Inferior parietal cortex (tissue), 1 donor: ENCODE measurements around the gene LRRC61.
"Not testable (repeated sequence)": the region's sequence is repeated elsewhere in the genome, so short reads cannot be mapped to it uniquely, and the experiment has no call there.

Experiments
- DNase-seq: peaks from one replicate; pipeline ENCODE4 v3.0.0-alpha.2; 2016; ENCODE audit errors: extremely low spot score

LRRC61 gene, protein sequence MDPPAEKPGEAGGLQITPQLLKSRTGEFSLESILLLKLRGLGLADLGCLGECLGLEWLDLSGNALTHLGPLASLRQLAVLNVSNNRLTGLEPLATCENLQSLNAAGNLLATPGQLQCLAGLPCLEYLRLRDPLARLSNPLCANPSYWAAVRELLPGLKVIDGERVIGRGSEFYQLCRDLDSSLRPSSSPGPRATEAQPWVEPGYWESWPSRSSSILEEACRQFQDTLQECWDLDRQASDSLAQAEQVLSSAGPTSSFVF

GRCh38 chr7:150322833-150323681, at the start of gene LRRC61, which contains the start of gene ACTR3C:
Gene LRRC61, plus strand, starts transcription at chr7:150323355. Its CDS starts 13,507 bp downstream, at chr7:150336862.
Gene ACTR3C, minus strand, starts transcription at chr7:150323545. Its CDS starts 28,249 bp downstream, at chr7:150295296.
- DNase-seq = peak; percentile 32

DNA sequence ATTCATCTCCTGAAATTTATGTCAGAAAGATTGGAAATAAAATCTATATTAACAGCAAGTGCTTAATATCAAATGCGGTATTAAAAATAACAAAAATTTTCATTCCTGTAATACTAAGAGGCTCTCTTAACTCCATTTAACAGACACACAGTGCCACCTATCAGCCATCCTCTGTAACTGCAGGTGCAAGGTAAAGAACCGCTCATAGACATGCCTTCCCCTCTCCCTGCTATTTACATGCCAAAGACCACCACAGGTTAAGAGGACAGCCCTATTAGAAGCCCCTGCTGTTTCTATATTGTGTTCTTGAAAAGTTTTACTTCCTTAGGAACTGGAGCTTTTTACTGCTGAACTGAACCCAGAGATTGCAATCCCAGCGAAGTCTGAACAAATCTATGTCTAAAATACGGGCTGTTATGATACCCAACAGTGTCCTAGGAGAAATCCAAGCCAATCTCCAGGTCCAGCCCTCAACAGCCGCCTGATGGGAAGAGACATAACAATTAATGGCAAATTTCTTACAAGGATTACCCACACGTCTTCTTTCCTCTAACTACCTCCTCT, 46.9 kb upstream of the LRRC61 start:
- DNase-seq = peak; percentile 68

GRCh38 chr7:150278383-150278782, 44.8 kb upstream of the LRRC61 start:
- not testable (repeated sequence) for DNase-seq

DNA sequence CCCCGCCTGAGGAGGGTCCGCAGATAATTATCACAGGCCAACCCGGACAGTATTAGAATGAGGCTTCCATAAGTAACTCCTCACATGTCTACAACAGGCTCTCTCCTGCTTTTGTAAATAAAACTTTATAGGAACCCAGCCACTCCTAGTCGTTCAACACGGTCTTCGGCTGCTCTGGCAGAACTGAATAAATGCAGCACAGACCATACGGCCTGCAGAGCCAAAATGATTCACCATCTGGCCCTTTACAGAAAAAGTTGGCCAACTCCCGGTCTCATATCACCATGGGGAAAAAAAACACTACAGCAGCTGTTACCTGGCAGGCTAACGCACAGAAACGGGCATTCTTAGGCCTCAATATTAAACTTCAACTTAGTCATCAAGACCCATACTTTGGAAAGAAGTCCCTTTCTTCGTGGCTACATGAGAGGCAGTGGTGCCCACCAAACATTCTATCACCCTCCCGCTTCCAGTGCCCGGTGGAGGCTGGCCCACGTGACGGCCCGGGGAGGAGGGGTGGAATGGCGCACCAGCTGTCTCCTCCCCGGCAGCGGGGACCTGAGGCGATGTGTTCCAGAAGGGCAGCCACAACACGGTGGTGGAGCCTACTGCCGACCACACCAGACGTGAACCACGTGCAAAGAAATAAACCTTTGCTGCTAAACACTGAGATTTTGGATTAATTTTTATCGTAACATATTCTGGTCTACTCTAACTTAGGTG, 41.3 kb upstream of the LRRC61 start:
- DNase-seq = not testable (repeated sequence)

- DNase-seq = not testable (repeated sequence)
These were observed 40.0 kb upstream of the LRRC61 start for GRCh38 chr7:150283111-150283510.

DNA sequence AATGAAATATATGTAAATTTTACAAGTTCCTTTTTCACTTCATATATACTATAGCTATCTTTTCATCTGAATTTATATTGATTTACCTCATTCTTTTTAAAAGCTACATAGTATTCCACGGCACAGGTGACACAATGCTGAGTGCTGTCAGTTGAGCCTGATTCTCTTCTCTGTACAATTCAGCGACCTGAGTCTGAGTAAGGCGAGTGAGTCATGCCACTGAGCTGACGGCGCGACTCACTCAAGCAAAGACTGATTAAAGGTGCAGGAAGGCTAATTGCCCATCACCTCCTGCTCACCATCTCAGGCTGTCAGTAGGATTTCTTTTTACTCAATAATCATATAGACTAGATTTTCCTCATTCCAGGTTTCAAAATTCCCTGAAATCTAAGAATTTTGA, 39.5 kb upstream of the LRRC61 start:
- not testable (repeated sequence) for DNase-seq

DNA sequence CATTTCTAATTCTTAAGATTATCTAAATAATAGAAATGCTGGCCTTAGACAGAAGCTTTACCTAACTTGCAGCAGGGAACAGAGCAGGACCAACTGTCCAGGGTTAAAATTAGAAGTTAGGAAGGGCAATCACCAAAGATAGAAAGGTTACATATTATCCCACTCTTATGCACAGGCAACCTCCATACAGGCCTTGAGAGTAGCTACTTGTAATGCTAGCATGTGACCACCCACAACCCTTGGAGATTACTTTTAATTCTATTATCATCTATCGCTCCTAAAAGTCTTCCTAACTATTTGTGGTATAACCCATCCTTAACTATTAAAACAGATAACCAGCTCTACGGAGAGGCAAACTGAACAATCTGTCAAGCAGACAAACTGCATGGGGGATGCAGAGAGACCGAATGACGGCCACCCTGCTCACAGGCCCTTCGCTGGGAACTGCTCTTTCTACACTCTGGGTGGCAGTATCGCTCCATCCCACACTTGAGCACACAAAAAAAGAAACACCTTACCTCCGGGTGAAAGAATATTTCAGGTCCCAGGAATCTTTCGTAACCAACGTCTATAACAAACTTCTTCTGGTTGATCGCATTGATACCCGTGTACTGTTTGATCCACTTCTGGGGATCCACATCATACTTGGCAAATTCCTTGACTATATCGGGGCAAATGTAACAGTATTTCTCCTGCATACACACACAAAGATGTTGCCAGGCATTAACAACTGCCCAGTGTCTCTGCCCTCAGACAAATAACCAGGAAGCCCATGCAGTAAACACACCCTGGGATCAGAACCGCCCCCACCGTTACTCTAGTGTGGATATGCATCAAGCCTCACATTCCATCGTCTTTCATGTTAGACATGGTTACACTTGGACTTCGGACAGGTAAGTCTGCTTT, 37.1 kb upstream of the LRRC61 start:
- peak; percentile 28 for DNase-seq

DNA sequence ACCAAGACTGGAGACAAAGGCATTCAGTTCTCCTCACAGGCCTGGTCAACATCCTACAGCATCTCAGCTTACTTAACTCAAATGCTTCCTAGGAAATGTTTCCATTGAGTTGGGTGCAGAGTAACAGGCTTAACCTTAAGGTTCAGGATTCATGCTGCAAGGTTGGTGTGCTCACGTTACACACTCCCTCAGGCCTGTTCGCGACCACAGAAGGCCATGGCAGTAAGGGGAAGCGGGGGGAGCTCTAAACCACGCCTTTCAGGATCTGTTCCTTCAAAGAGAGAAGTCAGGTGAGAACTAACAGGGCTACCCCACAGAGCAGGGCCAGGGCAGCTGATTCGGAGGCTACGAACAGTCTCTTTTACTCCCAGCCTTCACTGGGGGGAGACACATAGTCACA, 35.3 kb upstream of the LRRC61 start:
- not testable (repeated sequence) for DNase-seq

- DNase-seq = not testable (repeated sequence)
These were observed 34.3 kb upstream of the LRRC61 start for GRCh38 chr7:150288816-150289215.

DNA sequence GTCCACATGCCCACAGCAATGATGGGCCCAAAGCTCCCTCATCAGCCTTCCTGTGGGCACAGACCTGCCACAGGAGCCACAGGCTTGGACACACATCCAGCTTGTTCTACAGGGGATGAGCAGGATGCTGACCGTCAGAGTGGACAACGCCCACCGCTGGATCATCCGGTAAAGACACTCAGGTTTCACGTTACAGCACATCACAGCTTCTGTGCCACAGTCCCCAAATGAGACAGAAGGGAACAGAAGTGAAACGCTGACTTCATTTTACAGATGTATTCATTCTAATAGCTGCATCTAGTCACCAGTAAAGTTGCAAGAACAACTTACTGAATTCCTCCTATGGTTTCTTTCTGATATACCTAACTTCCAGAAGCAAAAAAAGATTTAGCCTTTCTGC, 32.8 kb upstream of the LRRC61 start:
- not testable (repeated sequence) for DNase-seq

DNA sequence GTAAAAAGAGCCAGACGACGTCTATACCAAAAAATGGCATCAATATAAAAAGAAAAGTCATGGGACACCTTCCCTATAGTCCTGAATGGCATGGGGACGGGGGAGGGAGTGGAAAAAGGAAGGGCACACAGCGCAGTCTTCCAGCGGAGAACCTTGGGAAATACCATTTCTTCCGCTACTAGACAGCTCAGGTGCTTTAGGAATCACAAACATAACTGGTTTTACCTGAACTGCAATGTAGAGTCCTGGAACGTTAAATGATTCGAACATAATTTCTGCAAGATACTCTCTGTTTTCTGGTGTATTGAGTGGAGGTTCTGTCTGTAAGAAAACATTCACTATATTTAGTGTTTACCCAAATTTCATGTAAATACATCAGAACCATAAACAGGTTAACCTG, 28.1 kb upstream of the LRRC61 start:
- not testable (repeated sequence) for DNase-seq

GRCh38 chr7:150295614-150296013, 27.5 kb upstream of the LRRC61 start:
- DNase-seq = not testable (repeated sequence)

DNA sequence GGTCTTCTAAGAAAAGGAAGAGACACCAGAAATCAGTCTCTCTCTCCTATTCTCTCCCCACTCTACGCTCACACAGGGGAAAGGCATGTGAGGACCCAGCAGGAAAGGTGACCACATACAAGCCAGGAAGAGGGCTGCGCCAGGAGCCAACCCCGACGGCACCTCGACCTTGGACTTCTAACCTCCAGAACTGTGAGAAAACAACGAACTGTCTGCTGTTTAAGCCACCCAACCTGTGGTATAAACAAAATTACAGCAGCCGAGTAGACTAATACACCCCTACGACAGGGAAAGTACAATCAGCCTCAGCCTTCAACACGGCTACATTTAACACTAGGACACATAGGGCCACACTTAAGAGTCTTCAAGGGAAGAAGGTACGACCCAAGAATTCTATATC, 26.4 kb upstream of the LRRC61 start:
- DNase-seq = not testable (repeated sequence)

- DNase-seq = not testable (repeated sequence)
These were observed 25.2 kb upstream of the LRRC61 start for GRCh38 chr7:150297978-150298377.

DNA sequence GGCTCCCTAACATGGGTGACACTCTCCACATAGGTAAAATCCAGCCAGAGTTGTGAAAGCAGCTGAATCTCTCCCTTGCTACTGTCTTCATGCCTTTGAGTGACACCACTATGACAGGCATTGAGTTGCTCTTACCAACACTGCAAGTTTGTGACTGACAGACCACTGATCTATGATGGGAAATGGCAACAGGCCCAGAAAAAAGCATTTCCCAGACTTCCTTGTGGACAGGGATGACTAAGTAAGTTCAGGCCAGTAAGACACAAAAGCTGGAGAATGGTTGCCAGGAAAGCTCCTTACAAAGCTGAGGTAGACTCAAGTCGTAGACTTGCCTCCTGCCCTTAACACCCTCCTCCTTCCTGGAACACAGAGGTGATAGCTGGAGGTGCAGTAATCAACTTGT, 20.2 kb upstream of the LRRC61 start:
- not testable (repeated sequence) for DNase-seq

GRCh38 chr7:150304499-150305258, 18.5 kb upstream of the LRRC61 start:
- DNase-seq = not testable (repeated sequence)

DNA sequence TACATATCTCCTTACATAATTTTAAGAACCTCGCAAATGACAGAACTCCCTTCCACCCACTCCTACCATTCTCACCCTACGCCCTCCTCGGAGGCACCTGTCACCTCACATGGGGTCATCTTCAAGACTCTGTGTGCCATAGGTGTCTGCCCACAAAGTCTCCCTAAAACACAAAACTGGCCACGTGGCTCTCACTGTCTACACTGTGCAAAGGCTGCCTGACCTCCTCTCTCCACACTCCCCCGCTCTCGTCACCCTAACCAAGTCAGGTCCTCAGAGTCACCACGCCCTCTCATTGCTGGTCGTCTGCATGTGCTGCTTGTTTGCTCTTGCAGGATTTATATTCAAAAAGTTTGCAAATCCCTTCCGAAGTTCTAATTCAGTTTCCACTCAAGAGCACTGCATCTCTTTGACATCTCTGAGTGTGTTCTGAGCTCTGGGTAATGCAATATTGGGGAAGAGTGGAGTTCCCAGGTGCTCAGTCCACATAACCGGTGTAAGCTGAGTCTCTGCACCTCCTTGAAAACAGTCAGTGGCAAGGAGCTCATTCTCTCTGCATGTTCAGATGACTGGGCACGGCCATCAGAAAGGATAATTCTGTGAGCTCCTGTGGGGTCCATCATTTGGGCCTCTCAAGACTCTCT, 17.8 kb upstream of the LRRC61 start:
- DNase-seq = not testable (repeated sequence)

DNA sequence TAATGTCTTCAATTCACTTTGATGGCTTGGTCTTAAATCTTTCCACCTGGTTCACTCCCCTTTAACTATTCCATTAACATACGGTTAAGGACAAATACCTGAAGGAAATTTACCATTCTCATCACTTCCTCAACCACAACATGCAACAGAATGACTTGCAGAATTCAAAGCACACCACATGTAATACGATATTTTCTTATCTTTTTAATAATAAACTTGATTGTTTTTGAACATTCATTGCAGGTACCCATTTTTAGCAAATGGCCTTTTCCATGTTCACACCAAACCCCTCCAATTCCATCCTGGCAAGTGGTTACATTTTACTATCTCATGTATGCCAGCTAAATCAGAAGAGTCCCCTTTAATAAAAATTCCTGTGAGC, 17.3 kb upstream of the LRRC61 start:
- not testable (repeated sequence) for DNase-seq

GRCh38 chr7:150306377-150306776, 16.8 kb upstream of the LRRC61 start:
- DNase-seq = not testable (repeated sequence)
